ENCODE measurements around the gene CCDC136.
A peak's percentile ranks its signal among the peaks of the same experiment; 100 is the strongest.

CCDC136 gene

GRCh38 chr7:128833148-128833945, 41.6 kb downstream of the CCDC136 start:
- DNase-seq (ENCODE audit: low spot score) (peak; percentile 63), ATAC-seq (ENCODE audit: low read depth) (peak; percentile 29; the same call in 1 of the 3 replicates)
- no peak for TF ChIP-seq CTCF (IDR thresholded peaks at IDR 0.05; ENCODE audit: poor library complexity, severe bottlenecking)
- Histone ChIP-seq H3K4me1 (ENCODE audit: insufficient read depth, poor library complexity, severe bottlenecking) (peaks cover 11% of the 10 kb centered on the region), H3K9me3 (ENCODE audit: severe bottlenecking) (no peaks in the 10 kb centered on the region), H3K27ac (ENCODE audit: poor library complexity, severe bottlenecking) (no peak overlapping the region), H3K36me3 (ENCODE audit: low read depth) (no peaks in the 10 kb centered on the region), H3K4me3 (ENCODE audit: severe bottlenecking) (no peak overlapping the region), H3K27me3 (ENCODE audit: insufficient read depth, poor library complexity, severe bottlenecking) (peaks cover 4% of the 10 kb centered on the region)

GRCh38 chr7:128833946-128834325, 42.2 kb downstream of the CCDC136 start:
- peaks cover 7% of the 10 kb centered on the region for H3K4me1 ChIP-seq (ENCODE audit: insufficient read depth, poor library complexity, severe bottlenecking)
- peaks cover 4% of the 10 kb centered on the region for H3K27me3 ChIP-seq (ENCODE audit: insufficient read depth, poor library complexity, severe bottlenecking)
- no peaks in the 10 kb centered on the region for H3K36me3 ChIP-seq (ENCODE audit: low read depth)
- no peak overlapping the region for H3K4me3 ChIP-seq (ENCODE audit: severe bottlenecking)
- no peaks in the 10 kb centered on the region for H3K9me3 ChIP-seq (ENCODE audit: severe bottlenecking)
- H3K27ac ChIP-seq (ENCODE audit: poor library complexity, severe bottlenecking), result no peak overlapping the region
- TF ChIP-seq CTCF (IDR thresholded peaks at IDR 0.05; ENCODE audit: poor library complexity, severe bottlenecking), result no peak
- ATAC-seq (ENCODE audit: low read depth) (peak; percentile 2; the same call in 1 of the 3 replicates), DNase-seq (ENCODE audit: low spot score) (no peak)

GRCh38 chr7:128835231-128835751, 43.5 kb downstream of the CCDC136 start:
- H3K36me3 ChIP-seq (ENCODE audit: low read depth), result no peaks in the 10 kb centered on the region
- no peak for ATAC-seq (ENCODE audit: low read depth)

GRCh38 chr7:128835790-128836641, 44.2 kb downstream of the CCDC136 start:
- no peak overlapping the region for H3K27ac ChIP-seq (ENCODE audit: poor library complexity, severe bottlenecking)

More at GRCh38 chr7:128835231-128835751, 43.5 kb downstream of the CCDC136 start:
- no peak for DNase-seq (ENCODE audit: low spot score)
- H3K9me3 ChIP-seq (ENCODE audit: severe bottlenecking), result no peaks in the 10 kb centered on the region
- H3K4me1 ChIP-seq (ENCODE audit: insufficient read depth, poor library complexity, severe bottlenecking), result no peaks in the 10 kb centered on the region
- H3K4me3 ChIP-seq (ENCODE audit: severe bottlenecking), result no peak overlapping the region
- H3K27me3 ChIP-seq (ENCODE audit: insufficient read depth, poor library complexity, severe bottlenecking), result peaks cover 4% of the 10 kb centered on the region
- H3K27ac ChIP-seq (ENCODE audit: poor library complexity, severe bottlenecking), result no peak overlapping the region
- TF ChIP-seq CTCF (IDR thresholded peaks at IDR 0.05; ENCODE audit: poor library complexity, severe bottlenecking), result no peak

More at GRCh38 chr7:128835790-128836641, 44.2 kb downstream of the CCDC136 start:
- ATAC-seq (ENCODE audit: low read depth) (no peak), DNase-seq (ENCODE audit: low spot score) (no peak)
- Histone ChIP-seq H3K4me1 (ENCODE audit: insufficient read depth, poor library complexity, severe bottlenecking) (no peaks in the 10 kb centered on the region), H3K4me3 (ENCODE audit: severe bottlenecking) (no peak overlapping the region), H3K27me3 (ENCODE audit: insufficient read depth, poor library complexity, severe bottlenecking) (no peaks in the 10 kb centered on the region), H3K36me3 (ENCODE audit: low read depth) (no peaks in the 10 kb centered on the region), H3K9me3 (ENCODE audit: severe bottlenecking) (no peaks in the 10 kb centered on the region)
- no peak for TF ChIP-seq CTCF (IDR thresholded peaks at IDR 0.05; ENCODE audit: poor library complexity, severe bottlenecking)
